ENCODE results near the gene ERCC6. TPM values are rescaled to one million over a fixed set of nuclear protein-coding genes. Genes with fewer than 3 reads are reported as not detected.

The ERCC6 gene
- total RNA-seq, 1 experiment from 2014 or later, result 36.7 TPM

DNA sequence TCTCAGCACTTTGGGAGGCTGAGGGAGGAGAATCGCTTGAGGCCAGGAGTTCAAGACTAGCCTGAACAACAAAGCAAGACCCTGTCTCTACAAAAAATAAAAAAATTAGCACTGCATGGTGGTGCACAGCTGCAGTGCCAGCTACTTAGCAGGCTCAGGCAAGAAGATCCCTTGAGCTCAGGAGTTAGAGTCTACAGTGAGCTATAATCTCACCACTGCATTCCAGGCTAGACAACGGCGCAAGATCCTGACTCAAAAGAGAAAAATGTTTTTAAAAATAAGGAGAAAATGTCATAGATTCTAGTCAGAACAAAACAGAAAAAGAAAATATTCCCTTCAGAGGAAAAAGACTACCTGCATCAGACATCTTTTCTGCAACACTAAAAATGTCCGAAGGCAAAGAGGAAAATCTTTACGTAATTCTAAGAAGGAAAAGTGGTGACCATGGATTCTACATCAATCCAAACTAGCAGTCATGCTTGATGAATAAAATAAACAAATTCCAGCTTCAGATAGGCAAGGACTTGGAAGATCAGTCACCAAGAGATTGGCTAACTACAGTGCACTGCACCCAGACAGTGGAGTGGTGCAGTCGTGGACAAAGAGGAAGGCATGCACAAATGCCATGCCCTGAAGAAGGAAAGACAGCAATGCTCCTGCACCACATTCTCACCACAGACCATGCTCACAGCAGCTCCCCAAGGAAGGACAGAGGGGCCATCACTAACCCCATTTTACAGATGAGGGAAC lies 54.3 kb downstream of the ERCC6 start:
- POLR2A ChIA-PET (ENCODE audit: unreplicated experiment), result no interaction called here
- intact Hi-C loops (cut with micrococcal nuclease), result no loop called here
- Histone ChIP-seq H2AFZ (ENCODE audit: low read length) (no peak overlapping the region), H3K79me2 (ENCODE audit: low read length) (no peaks in the 10 kb centered on the region), H3K9ac (ENCODE audit: low read length) (no peak overlapping the region), H3K27ac (ENCODE audit: low read length) (no peak overlapping the region), H4K20me1 (ENCODE audit: low read length) (no peaks in the 10 kb centered on the region), H3K36me3 (ENCODE audit: low read depth, low read length) (peaks cover 23% of the 10 kb centered on the region), H3K9me2 (replicated peaks; ENCODE audit: low read length) (no peaks in the 10 kb centered on the region), H3K27me3 (ENCODE audit: low read length) (no peaks in the 10 kb centered on the region), H3F3A (ENCODE audit: low read length, unreplicated experiment) (no peaks in the 10 kb centered on the region), H3K4me1 (ENCODE audit: insufficient read depth, low read length) (no peaks in the 10 kb centered on the region), H3K4me2 (ENCODE audit: low read length) (no peak overlapping the region), H3K4me3 (ENCODE audit: low read length) (no peak overlapping the region), H3K9me3 (ENCODE audit: low read length) (no peaks in the 10 kb centered on the region)
- CTCF ChIA-PET, result no interaction called here
- BruUV-seq (replicated peaks), result no TSS peak
- TF ChIP-seq EZH2phosphoT487 (IDR thresholded peaks at IDR 0.05; ENCODE audit: borderline replicate concordance, low read length), result no peak
- no peak for TF ChIP-seq EZH2 (IDR thresholded peaks at IDR 0.05; ENCODE audit: low read length, unreplicated experiment)
- TF ChIP-seq CTCF (conservative IDR thresholded peaks at IDR 0.05; ENCODE audit: low read depth, low read length), result no peak
- ATAC-seq, result peak; percentile 28; the same call in 1 of the 2 replicates
- no peak for DNase-seq

DNA sequence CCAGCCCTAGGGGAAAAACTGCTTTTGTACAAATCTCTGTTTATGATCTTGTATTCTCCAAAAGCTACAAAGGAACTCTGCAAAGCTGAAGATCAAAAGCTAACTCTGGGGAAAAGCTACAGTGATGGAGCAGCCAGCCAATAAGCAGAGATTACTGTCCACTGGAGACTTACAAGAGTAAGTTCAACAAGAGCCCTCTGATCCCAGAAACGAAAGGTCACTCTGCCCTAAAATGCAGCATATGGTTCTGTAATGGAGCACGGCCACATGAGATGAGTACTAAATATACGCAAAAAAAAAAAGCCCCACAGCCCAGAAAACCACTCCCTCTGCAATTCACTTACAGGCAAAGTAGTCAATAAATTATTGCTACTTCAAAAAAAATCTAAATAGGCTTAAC lies 60.1 kb downstream of the ERCC6 start:
- Histone ChIP-seq H2AFZ (ENCODE audit: low read length) (no peak overlapping the region), H3K9me2 (replicated peaks; ENCODE audit: low read length) (no peaks in the 10 kb centered on the region), H3K27ac (ENCODE audit: low read length) (no peak overlapping the region), H3K27me3 (ENCODE audit: low read length) (no peaks in the 10 kb centered on the region), H3K4me2 (ENCODE audit: low read length) (no peak overlapping the region), H4K20me1 (ENCODE audit: low read length) (no peaks in the 10 kb centered on the region), H3K4me3 (ENCODE audit: low read length) (no peak overlapping the region), H3K79me2 (ENCODE audit: low read length) (no peaks in the 10 kb centered on the region), H3K9me3 (ENCODE audit: low read length) (no peaks in the 10 kb centered on the region), H3K9ac (ENCODE audit: low read length) (no peak overlapping the region), H3F3A (ENCODE audit: low read length, unreplicated experiment) (no peaks in the 10 kb centered on the region), H3K36me3 (ENCODE audit: low read depth, low read length) (peaks cover 50% of the 10 kb centered on the region), H3K4me1 (ENCODE audit: insufficient read depth, low read length) (0 out of 2 replicates have a peak, but pooled peaks cover 7% of the 10 kb centered on the region)
- no peak for DNase-seq
- TF ChIP-seq EZH2phosphoT487 (IDR thresholded peaks at IDR 0.05; ENCODE audit: borderline replicate concordance, low read length) (no peak), CTCF (conservative IDR thresholded peaks at IDR 0.05; ENCODE audit: low read depth, low read length) (no peak), EZH2 (IDR thresholded peaks at IDR 0.05; ENCODE audit: low read length, unreplicated experiment) (no peak)
- ATAC-seq, result no peak
- intact Hi-C loops (cut with micrococcal nuclease), result no loop called here
- POLR2A ChIA-PET (ENCODE audit: unreplicated experiment), result no interaction called here
- CTCF ChIA-PET, result no interaction called here
- no TSS peak for BruUV-seq (replicated peaks)

GRCh38 chr10:49474901-49475300 lies 64.0 kb downstream of the ERCC6 start:
- TF ChIP-seq EZH2 (IDR thresholded peaks at IDR 0.05; ENCODE audit: low read length, unreplicated experiment) (no peak), EZH2phosphoT487 (IDR thresholded peaks at IDR 0.05; ENCODE audit: borderline replicate concordance, low read length) (no peak), CTCF (conservative IDR thresholded peaks at IDR 0.05; ENCODE audit: low read depth, low read length) (no peak)
- 0 out of 2 replicates have a peak, but pooled peaks cover 7% of the 10 kb centered on the region for H3K4me1 ChIP-seq (ENCODE audit: insufficient read depth, low read length)
- H3F3A ChIP-seq (ENCODE audit: low read length, unreplicated experiment), result no peaks in the 10 kb centered on the region
- H3K27ac ChIP-seq (ENCODE audit: low read length), result no peak overlapping the region
- H3K4me3 ChIP-seq (ENCODE audit: low read length), result no peak overlapping the region
- peak; percentile 84 for DNase-seq
- no peaks in the 10 kb centered on the region for H3K27me3 ChIP-seq (ENCODE audit: low read length)
- H3K9ac ChIP-seq (ENCODE audit: low read length), result no peak overlapping the region
- H2AFZ ChIP-seq (ENCODE audit: low read length), result no peak overlapping the region
- ChIA-PET CTCF (no interaction called here), POLR2A (ENCODE audit: unreplicated experiment) (no interaction called here)
- H3K9me2 ChIP-seq (replicated peaks; ENCODE audit: low read length), result no peaks in the 10 kb centered on the region
- H3K4me2 ChIP-seq (ENCODE audit: low read length), result no peak overlapping the region
- H3K36me3 ChIP-seq (ENCODE audit: low read depth, low read length), result peaks cover 59% of the 10 kb centered on the region
- BruUV-seq (replicated peaks), result no TSS peak
- no peaks in the 10 kb centered on the region for H3K79me2 ChIP-seq (ENCODE audit: low read length)
- ATAC-seq, result peak; percentile 95
- H4K20me1 ChIP-seq (ENCODE audit: low read length), result no peaks in the 10 kb centered on the region
- no peaks in the 10 kb centered on the region for H3K9me3 ChIP-seq (ENCODE audit: low read length)
- intact Hi-C loops (cut with micrococcal nuclease), result no loop called here

Data from PC-3 (cell line).